ENCODE data around the gene COPS7A.

COPS7A gene

DNA sequence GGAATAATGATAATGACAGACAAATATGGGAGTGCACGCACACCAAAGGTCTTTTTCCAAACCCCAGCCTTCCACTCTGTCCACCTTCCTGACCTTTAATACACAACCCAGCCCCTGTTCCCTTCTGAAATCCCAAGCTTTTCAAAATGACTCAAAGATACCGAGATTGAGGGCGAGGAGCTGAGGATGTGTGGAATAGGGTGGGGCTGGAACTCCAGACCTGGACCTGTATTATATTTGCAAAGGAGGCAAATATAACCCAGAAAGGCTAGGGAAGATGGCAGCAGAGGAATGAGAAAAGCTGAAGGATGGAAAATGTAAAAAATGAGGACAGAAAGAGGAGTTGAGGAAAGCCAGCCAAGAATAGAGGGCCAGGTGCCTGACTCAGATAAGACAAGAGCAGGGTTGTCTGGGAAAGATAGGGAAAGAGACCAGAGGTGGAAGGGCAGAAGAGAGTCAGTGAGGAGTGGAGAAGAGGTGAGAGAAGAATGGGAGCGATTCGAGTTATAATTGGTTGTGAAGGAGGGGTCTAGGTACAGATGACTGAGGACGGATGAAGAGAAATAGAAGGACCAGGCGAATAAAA lies 41.3 kb downstream of the COPS7A start:
- H3K36me3 ChIP-seq (ENCODE audit: control insufficient read depth, insufficient read depth, low read length): peaks cover 15% of the 10 kb centered on the region
- peak overlapping the region; percentile 88 for H3K4me3 ChIP-seq (ENCODE audit: extremely low read depth, insufficient read depth, low read length, poor library complexity, severe bottlenecking)
- 28 to 35% methylated on average over 5 to 7 of the region's 7 CpGs for WGBS, 2 experiments (ENCODE audit: insufficient coverage in 2 of 2)
- H3K27ac ChIP-seq (ENCODE audit: low read depth, low read length, severe bottlenecking): peak overlapping the region; percentile 76
- peaks cover 37% of the 10 kb centered on the region for H3K4me1 ChIP-seq (ENCODE audit: control insufficient read depth, insufficient read depth, low read length, poor library complexity, severe bottlenecking)
- no peaks in the 10 kb centered on the region for H3K9me3 ChIP-seq (ENCODE audit: control insufficient read depth, low read length)

DNA sequence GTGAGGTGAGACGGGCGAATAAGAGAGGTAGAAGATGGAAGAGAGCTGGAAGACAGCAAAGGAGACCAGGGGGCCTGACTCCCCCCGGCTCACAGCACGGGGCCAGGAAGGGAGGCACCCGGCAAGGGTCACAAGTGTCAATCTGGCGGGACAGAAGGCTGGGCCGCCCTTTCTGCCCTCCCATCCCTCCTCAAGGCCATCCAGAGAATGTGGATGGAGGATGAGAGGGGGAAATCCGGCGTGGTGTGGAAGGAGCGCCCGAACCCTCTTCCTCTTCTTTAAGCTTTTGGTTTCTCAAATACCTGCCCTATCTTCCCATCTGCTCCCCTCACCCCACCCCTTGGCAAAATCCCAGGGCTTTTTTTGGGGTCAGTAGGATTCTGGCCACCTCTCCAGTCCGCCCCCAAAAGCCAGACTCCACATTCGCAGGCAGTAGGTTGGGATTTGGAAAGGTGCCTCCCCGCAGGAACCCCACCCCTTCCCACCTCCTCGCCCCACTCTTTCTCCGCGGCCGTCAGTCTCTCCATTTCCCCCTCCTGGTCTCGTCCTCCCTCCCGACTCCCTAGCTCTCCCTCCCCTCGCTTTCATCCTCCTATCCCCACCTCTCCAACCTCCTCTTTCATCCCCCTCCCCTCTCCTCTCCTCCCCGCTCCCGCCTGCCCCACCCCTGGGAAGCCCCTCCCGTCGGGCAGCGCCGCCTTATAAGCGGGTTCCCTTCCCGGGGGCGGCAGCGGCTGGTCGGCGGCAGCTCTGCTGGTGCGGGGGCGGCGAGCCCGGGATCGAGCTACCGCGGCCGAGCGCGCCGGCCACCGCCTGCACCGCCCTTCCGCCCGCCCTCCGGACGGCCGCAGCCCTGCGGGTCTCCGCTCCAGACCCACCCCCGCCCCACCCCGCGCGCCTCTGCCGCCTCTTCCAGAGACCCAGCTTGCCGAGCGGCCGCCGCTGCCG lies 42.1 kb downstream of the COPS7A start, which contains the start of gene PTMS:
PTMS (plus strand) TSS at position 730 of the 948 bp plus-strand sequence. CDS start 343 bp downstream, outside the sequence.
- peaks cover 37% of the 10 kb centered on the region for H3K4me1 ChIP-seq (ENCODE audit: control insufficient read depth, insufficient read depth, low read length, poor library complexity, severe bottlenecking)
- H3K4me3 ChIP-seq (ENCODE audit: extremely low read depth, insufficient read depth, low read length, poor library complexity, severe bottlenecking): peak within 1 kb of the TSS; percentile 88
- no peaks in the 10 kb centered on the region for H3K9me3 ChIP-seq (ENCODE audit: control insufficient read depth, low read length)
- H3K27ac ChIP-seq (ENCODE audit: low read depth, low read length, severe bottlenecking): peak within 1 kb of the TSS; percentile 76
- peaks cover 22% of the 10 kb centered on the region for H3K36me3 ChIP-seq (ENCODE audit: control insufficient read depth, insufficient read depth, low read length)
- WGBS, 2 experiments (ENCODE audit: insufficient coverage in 2 of 2): 1 to 2% methylated on average over 28 of the region's 63 CpGs

DNA sequence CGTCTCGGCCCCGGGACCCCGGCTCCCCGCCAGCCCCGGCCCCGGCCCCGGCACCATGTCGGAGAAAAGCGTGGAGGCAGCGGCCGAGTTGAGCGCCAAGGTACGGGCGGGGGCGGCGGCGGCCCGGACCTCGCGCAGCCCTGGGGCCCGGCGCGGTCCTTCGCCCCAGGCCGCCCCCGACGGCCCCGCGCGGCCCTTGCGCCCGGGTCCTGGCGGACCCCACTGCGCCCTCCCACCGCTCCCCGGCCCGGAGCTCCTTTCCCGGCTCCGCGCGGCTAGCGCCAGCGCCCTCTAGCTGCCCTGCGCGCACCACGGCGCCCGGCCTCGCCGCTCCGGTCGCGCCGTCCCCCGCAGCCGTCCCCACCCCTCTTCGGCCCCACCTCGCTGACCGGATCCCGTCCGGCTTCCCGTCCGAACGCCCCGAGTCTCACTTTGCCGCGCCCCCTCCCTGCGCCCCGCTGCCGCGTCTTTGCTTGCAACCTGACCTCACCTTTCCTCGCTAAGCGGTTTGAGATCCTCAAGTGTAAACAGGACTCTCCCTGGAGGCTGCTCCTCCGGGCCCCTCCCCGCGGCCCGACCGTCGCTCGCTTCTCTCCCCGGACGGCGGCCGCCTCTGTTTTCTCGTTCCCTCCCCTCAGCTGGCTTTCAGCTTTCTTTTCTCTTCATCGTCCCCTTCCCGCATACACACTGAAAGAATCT lies 43.0 kb downstream of the COPS7A start:
- 0% methylated on average over 79 to 85 of the region's 88 CpGs for whole genome bisulfite sequencing, 2 experiments (ENCODE audit: insufficient coverage in 2 of 2)

DNA sequence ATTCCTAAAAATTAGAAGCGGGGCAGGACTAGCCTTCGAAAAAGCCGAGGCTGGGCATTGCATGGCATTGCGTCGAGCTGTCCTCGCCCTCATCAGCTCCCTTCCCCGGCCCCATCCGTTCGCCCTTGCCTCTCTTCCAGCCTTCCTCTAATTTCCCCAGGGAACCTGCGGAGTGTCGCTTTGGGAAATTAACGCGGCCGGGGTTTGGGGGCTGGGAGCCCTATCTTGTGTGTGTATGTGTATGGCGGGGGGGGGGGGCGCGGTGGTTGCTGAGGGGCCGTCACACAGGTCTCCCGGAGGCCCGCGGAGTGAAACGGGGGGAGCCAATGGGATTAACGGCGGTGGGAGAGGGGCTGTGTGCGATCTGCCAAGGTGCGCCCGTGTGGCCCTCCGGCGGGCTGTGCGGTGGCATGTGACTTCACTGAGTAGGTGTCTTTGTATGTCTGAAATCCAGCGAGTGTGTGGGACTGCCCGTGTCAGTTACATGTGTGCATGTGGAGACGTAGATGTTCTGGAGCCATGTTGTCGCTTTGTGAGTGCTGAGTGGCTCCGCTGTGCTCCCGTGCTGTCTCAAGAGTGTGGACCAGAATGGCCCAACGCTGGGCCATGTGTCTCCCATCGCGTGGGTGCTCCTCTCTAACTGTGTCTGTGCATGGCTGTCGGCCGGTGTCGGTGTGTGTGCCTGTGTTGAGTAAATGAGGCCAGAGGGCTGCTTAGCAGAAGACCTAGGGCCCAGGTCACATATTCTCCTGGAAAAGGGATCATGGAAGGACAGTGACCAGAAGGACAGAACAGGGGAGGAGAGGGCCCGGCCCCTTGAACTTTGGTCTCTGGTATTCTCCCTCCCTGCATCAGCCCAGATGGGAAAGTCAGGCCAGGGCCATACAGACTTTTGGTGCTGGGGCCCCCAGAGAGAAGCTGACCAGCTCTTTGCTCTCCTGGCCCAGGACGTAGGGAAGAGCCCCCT lies 43.8 kb downstream of the COPS7A start:
- H3K36me3 ChIP-seq (ENCODE audit: control insufficient read depth, insufficient read depth, low read length): peaks cover 32% of the 10 kb centered on the region
- peak overlapping the region; percentile 88 for H3K4me3 ChIP-seq (ENCODE audit: extremely low read depth, insufficient read depth, low read length, poor library complexity, severe bottlenecking)
- peak overlapping the region; percentile 45 for H3K27ac ChIP-seq (ENCODE audit: low read depth, low read length, severe bottlenecking)
- 1 to 2% methylated on average over 29 of the region's 44 CpGs for WGBS, 2 experiments (ENCODE audit: insufficient coverage in 2 of 2)
- H3K4me1 ChIP-seq (ENCODE audit: control insufficient read depth, insufficient read depth, low read length, poor library complexity, severe bottlenecking): peaks cover 43% of the 10 kb centered on the region
- no peaks in the 10 kb centered on the region for H3K9me3 ChIP-seq (ENCODE audit: control insufficient read depth, low read length)

More for the DNA sequence above, 43.0 kb downstream of the COPS7A start:
- Histone ChIP-seq H3K4me3 (ENCODE audit: extremely low read depth, insufficient read depth, low read length, poor library complexity, severe bottlenecking) (peak overlapping the region; percentile 88), H3K27ac (ENCODE audit: low read depth, low read length, severe bottlenecking) (peak overlapping the region; percentile 76), H3K4me1 (ENCODE audit: control insufficient read depth, insufficient read depth, low read length, poor library complexity, severe bottlenecking) (peaks cover 43% of the 10 kb centered on the region), H3K9me3 (ENCODE audit: control insufficient read depth, low read length) (no peaks in the 10 kb centered on the region), H3K36me3 (ENCODE audit: control insufficient read depth, insufficient read depth, low read length) (peaks cover 31% of the 10 kb centered on the region)

DNA sequence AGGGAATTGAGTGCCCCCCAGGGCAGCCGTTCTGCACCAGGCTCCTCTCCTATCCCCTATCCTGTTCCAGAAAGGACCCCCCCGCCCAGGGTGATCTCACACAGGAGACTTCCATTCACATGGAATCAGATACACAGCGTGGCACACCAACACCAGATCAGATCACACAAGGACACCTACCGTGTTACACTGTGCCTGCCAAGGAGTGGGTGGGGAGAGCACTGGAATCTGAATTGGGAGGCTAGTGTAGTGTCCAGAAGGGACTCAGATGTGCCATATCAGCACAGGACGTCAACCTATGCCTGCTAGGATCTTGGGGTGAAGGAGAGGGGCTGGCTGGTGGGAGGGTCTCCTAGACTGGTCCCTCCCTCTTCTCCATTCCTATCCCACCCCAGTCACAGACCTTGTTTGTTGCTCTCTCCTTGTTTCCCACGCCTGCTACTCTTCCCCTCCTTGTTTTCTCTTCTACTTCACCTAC lies 44.6 kb downstream of the COPS7A start:
- H3K36me3 ChIP-seq (ENCODE audit: control insufficient read depth, insufficient read depth, low read length): peaks cover 32% of the 10 kb centered on the region
- WGBS, 2 experiments (ENCODE audit: insufficient coverage in 2 of 2): 0 to 20% methylated on average over 1 of the region's 6 CpGs
- H3K27ac ChIP-seq (ENCODE audit: low read depth, low read length, severe bottlenecking): peak overlapping the region; percentile 77
- H3K4me3 ChIP-seq (ENCODE audit: extremely low read depth, insufficient read depth, low read length, poor library complexity, severe bottlenecking): peak overlapping the region; percentile 88
- H3K4me1 ChIP-seq (ENCODE audit: control insufficient read depth, insufficient read depth, low read length, poor library complexity, severe bottlenecking): peaks cover 44% of the 10 kb centered on the region
- H3K9me3 ChIP-seq (ENCODE audit: control insufficient read depth, low read length): no peaks in the 10 kb centered on the region

DNA sequence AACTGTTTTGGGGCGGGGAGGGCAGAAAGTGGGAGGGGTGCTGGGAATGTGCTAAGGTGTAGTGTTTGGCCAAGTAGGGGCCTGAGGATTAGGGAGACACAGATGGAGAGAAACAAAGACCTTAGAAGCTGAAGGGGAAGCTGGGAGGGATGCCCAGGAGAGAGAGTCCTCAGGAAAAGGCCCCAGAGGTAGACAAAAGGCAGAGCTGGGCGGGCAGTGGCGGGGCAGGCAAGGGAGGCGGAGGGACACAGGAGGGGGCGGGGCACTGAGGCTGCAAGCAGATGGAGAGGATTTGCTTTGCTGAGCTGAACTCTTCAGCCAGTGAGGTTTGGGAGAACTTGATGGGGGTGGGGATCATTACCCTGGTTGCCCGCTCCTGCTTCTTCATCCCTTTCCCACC lies 45.1 kb downstream of the COPS7A start:
- Histone ChIP-seq H3K9me3 (ENCODE audit: control insufficient read depth, low read length) (no peaks in the 10 kb centered on the region), H3K27ac (ENCODE audit: low read depth, low read length, severe bottlenecking) (peak overlapping the region; percentile 77), H3K4me3 (ENCODE audit: extremely low read depth, insufficient read depth, low read length, poor library complexity, severe bottlenecking) (peak overlapping the region; percentile 88), H3K4me1 (ENCODE audit: control insufficient read depth, insufficient read depth, low read length, poor library complexity, severe bottlenecking) (peaks cover 39% of the 10 kb centered on the region), H3K36me3 (ENCODE audit: control insufficient read depth, insufficient read depth, low read length) (peaks cover 32% of the 10 kb centered on the region)
- WGBS, 2 experiments (ENCODE audit: insufficient coverage in 2 of 2): 8 to 46% methylated on average over 2 to 3 of the region's 6 CpGs

DNA sequence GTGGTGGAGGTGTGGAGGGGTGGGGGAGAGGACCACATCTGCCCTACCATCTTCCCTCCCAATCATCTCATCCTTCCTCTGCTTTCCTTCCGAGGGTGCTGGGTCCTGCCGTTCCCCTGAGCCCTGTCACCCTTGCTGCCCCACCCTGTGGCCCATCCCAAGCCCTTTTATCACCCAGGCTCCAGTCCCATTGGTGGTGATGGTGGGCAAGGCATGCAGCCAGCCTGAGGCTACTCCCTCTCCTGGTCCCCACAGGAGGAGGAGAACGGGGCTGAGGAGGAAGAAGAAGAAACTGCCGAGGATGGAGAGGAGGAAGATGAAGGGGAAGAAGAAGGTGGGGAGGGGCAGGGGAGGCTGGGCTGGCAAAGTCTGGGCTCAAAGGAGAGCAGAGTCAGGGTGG lies 45.8 kb downstream of the COPS7A start:
- 70% methylated on average over 2 of the region's 4 CpGs; no CpG with 5 or more reads in 1 of the 2 experiments for WGBS, 2 experiments (ENCODE audit: insufficient coverage in 2 of 2)
- Histone ChIP-seq H3K4me3 (ENCODE audit: extremely low read depth, insufficient read depth, low read length, poor library complexity, severe bottlenecking) (no peak overlapping the region), H3K27ac (ENCODE audit: low read depth, low read length, severe bottlenecking) (no peak overlapping the region), H3K9me3 (ENCODE audit: control insufficient read depth, low read length) (no peaks in the 10 kb centered on the region), H3K36me3 (ENCODE audit: control insufficient read depth, insufficient read depth, low read length) (peaks cover 35% of the 10 kb centered on the region), H3K4me1 (ENCODE audit: control insufficient read depth, insufficient read depth, low read length, poor library complexity, severe bottlenecking) (peaks cover 38% of the 10 kb centered on the region)

DNA sequence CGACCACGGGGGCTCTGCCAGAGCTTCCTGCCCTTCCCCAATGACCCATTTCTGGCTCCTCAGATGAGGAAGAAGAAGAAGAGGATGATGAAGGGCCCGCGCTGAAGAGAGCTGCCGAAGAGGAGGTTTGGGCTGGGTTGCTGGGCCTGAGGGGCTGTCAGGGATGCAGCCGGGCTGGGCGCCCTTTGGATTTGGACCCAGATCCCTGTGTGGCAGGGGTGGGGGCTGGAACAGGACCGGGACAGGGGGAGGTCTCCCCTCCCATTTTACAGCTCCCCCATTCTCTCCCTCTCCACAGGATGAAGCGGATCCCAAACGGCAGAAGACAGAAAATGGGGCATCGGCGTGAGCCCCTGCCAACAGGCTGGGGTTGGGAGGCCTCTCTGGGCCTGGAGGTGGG lies 46.2 kb downstream of the COPS7A start:
- H3K9me3 ChIP-seq (ENCODE audit: control insufficient read depth, low read length): no peaks in the 10 kb centered on the region
- H3K27ac ChIP-seq (ENCODE audit: low read depth, low read length, severe bottlenecking): no peak overlapping the region
- peaks cover 39% of the 10 kb centered on the region for H3K36me3 ChIP-seq (ENCODE audit: control insufficient read depth, insufficient read depth, low read length)
- H3K4me3 ChIP-seq (ENCODE audit: extremely low read depth, insufficient read depth, low read length, poor library complexity, severe bottlenecking): no peak overlapping the region
- peaks cover 34% of the 10 kb centered on the region for H3K4me1 ChIP-seq (ENCODE audit: control insufficient read depth, insufficient read depth, low read length, poor library complexity, severe bottlenecking)
- 87% methylated on average over 3 of the region's 12 CpGs; no CpG with 5 or more reads in 1 of the 2 experiments for WGBS, 2 experiments (ENCODE audit: insufficient coverage in 2 of 2)

DNA sequence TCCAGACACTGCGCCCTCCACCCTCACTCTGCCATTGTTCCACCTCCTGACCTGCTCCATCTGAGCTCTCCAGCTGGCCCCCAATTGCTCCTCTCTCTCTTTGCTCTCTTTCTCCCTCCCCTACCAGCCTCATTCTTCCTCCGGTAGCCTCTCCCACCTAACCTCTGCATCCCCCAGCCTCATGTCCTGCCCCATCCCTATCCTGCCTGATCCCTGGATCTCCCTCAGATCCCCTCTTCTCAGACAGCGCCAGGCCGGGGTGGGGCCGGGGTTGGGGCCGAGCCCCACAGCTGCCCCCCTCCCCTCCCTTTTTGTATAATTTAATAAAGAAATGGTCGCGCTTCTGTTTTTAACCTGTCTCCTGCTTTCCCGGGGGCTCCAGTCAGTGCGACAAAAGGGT lies 46.8 kb downstream of the COPS7A start:
- WGBS, 2 experiments (ENCODE audit: insufficient coverage in 2 of 2): 80 to 96% methylated on average over 2 of the region's 10 CpGs
- peak overlapping the region; percentile 12 for H3K27ac ChIP-seq (ENCODE audit: low read depth, low read length, severe bottlenecking)

More for the DNA sequence above, 46.8 kb downstream of the COPS7A start:
- peaks cover 28% of the 10 kb centered on the region for H3K4me1 ChIP-seq (ENCODE audit: control insufficient read depth, insufficient read depth, low read length, poor library complexity, severe bottlenecking)
- H3K36me3 ChIP-seq (ENCODE audit: control insufficient read depth, insufficient read depth, low read length): peaks cover 44% of the 10 kb centered on the region
- H3K4me3 ChIP-seq (ENCODE audit: extremely low read depth, insufficient read depth, low read length, poor library complexity, severe bottlenecking): no peak overlapping the region
- no peaks in the 10 kb centered on the region for H3K9me3 ChIP-seq (ENCODE audit: control insufficient read depth, low read length)
